Smooth muscle cell (in vitro differentiated cells): ENCODE data around the gene ELF2. TPM values are rescaled to one million over a fixed set of nuclear protein-coding genes. Genes with fewer than 3 reads are reported as not detected.
A peak's percentile ranks its signal among the peaks of the same experiment; 100 is the strongest.

Experiments used
- DNase-seq: peaks from one replicate; lab custom pipeline; 2025; ENCODE audit not compliant: unreplicated experiment; lab: John Stamatoyannopoulos, UW
- H2AFZ ChIP-seq: fragments of 200-600 bp; sonication (generic); 2 replicates; pipeline ENCODE4 v1.6.0; 2016; ENCODE audit warnings: antibody characterized with exemption, low read depth, mild to moderate bottlenecking
- H3F3A ChIP-seq: fragments of 200-600 bp; sonication (generic); 2 replicates; pipeline ENCODE4 v1.6.0; 2017; ENCODE audit warnings: antibody characterized with exemption, low read depth
- H3K27ac ChIP-seq: fragments of 200-600 bp; sonication (generic); 2 replicates; pipeline ENCODE4 v1.5.1; 2016; ENCODE audit warnings: low read depth, mild to moderate bottlenecking
- H3K27me3 ChIP-seq: fragments of 200-600 bp; sonication (generic); 2 replicates; pipeline ENCODE4 v1.6.1; 2016; ENCODE audit warnings: low read depth, mild to moderate bottlenecking
- H3K36me3 ChIP-seq: fragments of 200-600 bp; sonication (generic); 2 replicates; pipeline ENCODE4 v1.5.1; 2016; ENCODE audit warnings: low read depth
- H3K4me1 ChIP-seq: fragments of 200-600 bp; sonication (generic); 2 replicates; pipeline ENCODE4 v1.5.1; 2016; ENCODE audit warnings: low read depth
- H3K4me2 ChIP-seq: fragments of 200-600 bp; sonication (generic); 2 replicates; pipeline ENCODE4 v1.6.0; 2016; ENCODE audit warnings: mild to moderate bottlenecking
- H3K4me3 ChIP-seq: fragments of 200-600 bp; sonication (generic); 2 replicates; pipeline ENCODE4 v1.5.1; 2016; ENCODE audit warnings: mild to moderate bottlenecking
- H3K79me2 ChIP-seq: fragments of 200-600 bp; sonication (generic); 2 replicates; pipeline ENCODE4 v1.6.0; 2016; ENCODE audit warnings: low read depth, mild to moderate bottlenecking
- H3K9ac ChIP-seq: fragments of 200-600 bp; sonication (generic); 2 replicates; pipeline ENCODE4 v1.6.0; 2016; ENCODE audit warnings: low read depth
- H3K9me3 ChIP-seq: fragments of 200-600 bp; sonication (generic); replicated peaks from 2 replicates; pipeline ENCODE4 v1.5.1; 2016; ENCODE audit warnings: low read depth
- H4K20me1 ChIP-seq: fragments of 200-600 bp; sonication (generic); 2 replicates; pipeline ENCODE4 v1.6.0; 2016; ENCODE audit warnings: low read depth
- WGBS: methylation state at CpG from one replicate; pipeline ENCODE4 v1.1.7; 2016; ENCODE audit warnings: low lambda C conversion rate; 5-methylcytosine and 5-hydroxymethylcytosine counted together
- polyA plus RNA-seq: library from polyadenylated mRNA; unstranded; fragments of >200 nt; fragmentation: Nextera tagmentation; extraction: Ambion mirVana; gene quantifications from 2 replicates; pipeline ENCODE4 v1.2.1, GENCODE V29; 2016
- total RNA-seq: library from RNA; depleted of rRNA; stranded (reverse); fragments of >200 nt; gene quantifications from 2 replicates; pipeline ENCODE4 v1.2.3, GENCODE V29; 2014
- TF ChIP-seq, protein P1 (sequence below): fragments of 200-600 bp; sonication (generic); IDR thresholded peaks from 2 replicates; pipeline ENCODE4 v1.5.1; 2017; ENCODE audit warnings: borderline replicate concordance, mild to moderate bottlenecking, antibody characterized with exemption; ENCODE audit not compliant: insufficient read depth, poor library complexity, severe bottlenecking

ELF2 gene
- total and polyA plus RNA-seq, 2 experiments from 2014 or later: 26.1 to 37.2 TPM

DNA sequence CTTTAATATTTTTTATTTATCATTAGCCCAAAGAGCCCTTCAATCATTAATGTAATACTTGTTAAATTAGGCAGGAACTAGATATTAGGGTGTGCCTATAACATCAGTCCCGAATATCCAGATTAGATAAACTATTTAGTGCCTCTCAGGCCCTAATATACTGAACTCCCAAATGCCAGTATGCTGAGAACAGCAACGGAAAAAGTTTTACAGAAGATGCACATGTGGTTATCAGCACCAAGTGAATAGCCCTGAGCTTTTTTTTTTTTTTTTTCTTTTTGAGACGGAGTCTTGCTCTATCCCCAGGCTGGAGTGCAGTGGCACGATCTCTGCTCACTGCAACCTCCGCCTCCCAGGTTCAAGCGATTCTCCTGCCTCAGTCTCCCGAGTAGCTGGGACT is 13.0 kb upstream of the ELF2 start:
- 79% methylated on average over 7 of the region's 7 CpGs for WGBS
- Histone ChIP-seq H3K36me3 (no peaks in the 10 kb centered on the region), H3K4me1 (no peaks in the 10 kb centered on the region), H3K9ac (no peak overlapping the region), H3K9me3 (no peaks in the 10 kb centered on the region), H4K20me1 (no peaks in the 10 kb centered on the region), H3K4me3 (no peak overlapping the region), H3K27me3 (no peaks in the 10 kb centered on the region), H3K27ac (no peak overlapping the region), H3K4me2 (no peak overlapping the region), H3K79me2 (no peaks in the 10 kb centered on the region), H3F3A (no peaks in the 10 kb centered on the region), H2AFZ (no peak overlapping the region)
- DNase-seq: no peak
- TF ChIP-seq, protein P1, sequence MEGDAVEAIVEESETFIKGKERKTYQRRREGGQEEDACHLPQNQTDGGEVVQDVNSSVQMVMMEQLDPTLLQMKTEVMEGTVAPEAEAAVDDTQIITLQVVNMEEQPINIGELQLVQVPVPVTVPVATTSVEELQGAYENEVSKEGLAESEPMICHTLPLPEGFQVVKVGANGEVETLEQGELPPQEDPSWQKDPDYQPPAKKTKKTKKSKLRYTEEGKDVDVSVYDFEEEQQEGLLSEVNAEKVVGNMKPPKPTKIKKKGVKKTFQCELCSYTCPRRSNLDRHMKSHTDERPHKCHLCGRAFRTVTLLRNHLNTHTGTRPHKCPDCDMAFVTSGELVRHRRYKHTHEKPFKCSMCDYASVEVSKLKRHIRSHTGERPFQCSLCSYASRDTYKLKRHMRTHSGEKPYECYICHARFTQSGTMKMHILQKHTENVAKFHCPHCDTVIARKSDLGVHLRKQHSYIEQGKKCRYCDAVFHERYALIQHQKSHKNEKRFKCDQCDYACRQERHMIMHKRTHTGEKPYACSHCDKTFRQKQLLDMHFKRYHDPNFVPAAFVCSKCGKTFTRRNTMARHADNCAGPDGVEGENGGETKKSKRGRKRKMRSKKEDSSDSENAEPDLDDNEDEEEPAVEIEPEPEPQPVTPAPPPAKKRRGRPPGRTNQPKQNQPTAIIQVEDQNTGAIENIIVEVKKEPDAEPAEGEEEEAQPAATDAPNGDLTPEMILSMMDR: no peak

DNA sequence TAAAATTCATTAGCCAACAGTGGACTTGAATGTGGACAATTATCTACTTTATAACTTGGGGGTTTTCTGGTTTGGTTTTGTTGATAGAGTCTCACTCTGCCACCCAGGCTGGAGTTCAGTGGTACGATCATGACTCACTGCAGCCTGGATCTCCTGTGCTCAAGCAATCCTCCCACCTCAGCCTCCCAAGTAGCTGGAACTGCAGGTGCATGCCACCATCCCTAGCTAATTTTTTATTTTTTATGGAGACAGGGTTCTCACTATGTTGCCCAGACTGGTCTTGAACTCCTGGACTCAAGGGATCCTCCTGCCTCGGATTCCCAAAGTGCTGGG is 12.4 kb upstream of the ELF2 start:
- H3K36me3 ChIP-seq: no peaks in the 10 kb centered on the region
- H3K27me3 ChIP-seq: no peaks in the 10 kb centered on the region
- H3K4me2 ChIP-seq: no peak overlapping the region
- H3K79me2 ChIP-seq: no peaks in the 10 kb centered on the region
- no peaks in the 10 kb centered on the region for H3K4me1 ChIP-seq
- no peak overlapping the region for H3K9ac ChIP-seq
- WGBS: 94% methylated on average over 2 of the region's 2 CpGs
- no peaks in the 10 kb centered on the region for H3F3A ChIP-seq
- TF ChIP-seq, protein P1: no peak
- no peaks in the 10 kb centered on the region for H4K20me1 ChIP-seq
- H2AFZ ChIP-seq: no peak overlapping the region
- no peak overlapping the region for H3K4me3 ChIP-seq
- no peaks in the 10 kb centered on the region for H3K9me3 ChIP-seq
- no peak for DNase-seq
- H3K27ac ChIP-seq: no peak overlapping the region

- H3K79me2 ChIP-seq: no peaks in the 10 kb centered on the region
- H3K4me3 ChIP-seq: no peak overlapping the region
- no peaks in the 10 kb centered on the region for H3K4me1 ChIP-seq
- no peaks in the 10 kb centered on the region for H3K9me3 ChIP-seq
- H3K36me3 ChIP-seq: no peaks in the 10 kb centered on the region
- no peak overlapping the region for H3K4me2 ChIP-seq
- H3K9ac ChIP-seq: no peak overlapping the region
- DNase-seq: no peak
- WGBS: 85% methylated on average over 5 of the region's 9 CpGs
- no peaks in the 10 kb centered on the region for H3K27me3 ChIP-seq
- H4K20me1 ChIP-seq: no peaks in the 10 kb centered on the region
- H2AFZ ChIP-seq: no peak overlapping the region
- no peaks in the 10 kb centered on the region for H3F3A ChIP-seq
- no peak overlapping the region for H3K27ac ChIP-seq
- TF ChIP-seq, protein P1: no peak
Observed at GRCh38 chr4:139188648-139189416, 11.8 kb upstream of the ELF2 start.

DNA sequence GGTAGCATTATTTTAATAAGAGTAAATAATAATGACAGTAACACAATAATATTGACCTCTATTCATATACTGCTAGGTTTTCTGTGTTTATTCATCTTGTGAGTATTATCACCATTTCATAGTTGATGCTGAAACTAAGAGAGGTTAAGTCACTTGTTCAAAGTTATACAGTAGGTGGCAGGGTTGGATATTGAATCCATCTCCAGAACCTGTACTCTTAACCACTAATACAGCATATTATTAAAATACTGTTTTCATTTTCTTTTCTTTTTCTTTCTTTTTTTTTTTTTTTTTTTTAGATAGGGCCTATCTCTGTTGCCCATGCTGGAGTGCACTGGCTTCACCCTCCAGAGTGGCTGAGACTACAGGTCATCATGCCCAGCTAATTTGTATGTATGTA is 7.1 kb upstream of the ELF2 start:
- no peaks in the 10 kb centered on the region for H3K9me3 ChIP-seq
- H3K27ac ChIP-seq: no peak overlapping the region
- DNase-seq: no peak
- no peaks in the 10 kb centered on the region for H3K27me3 ChIP-seq
- no peak overlapping the region for H3K4me3 ChIP-seq
- TF ChIP-seq, protein P1: peak; percentile 8
- no peaks in the 10 kb centered on the region for H3F3A ChIP-seq
- no peak overlapping the region for H2AFZ ChIP-seq
- H3K79me2 ChIP-seq: no peaks in the 10 kb centered on the region
- H4K20me1 ChIP-seq: no peaks in the 10 kb centered on the region
- no peak overlapping the region for H3K9ac ChIP-seq
- H3K4me2 ChIP-seq: no peak overlapping the region
- no peaks in the 10 kb centered on the region for H3K36me3 ChIP-seq
- no peaks in the 10 kb centered on the region for H3K4me1 ChIP-seq
